ENCODE measurements around the gene ZFAND2A. TPM values are rescaled to one million over a fixed set of nuclear protein-coding genes. Genes with fewer than 3 reads are reported as not detected.
"Not testable (repeated sequence)": the region's sequence is repeated elsewhere in the genome, so short reads cannot be mapped to it uniquely, and the experiment has no call there.

The ZFAND2A gene
- total and polyA plus RNA-seq, 2 donors from 2014 or later: 21.9 to 27.6 TPM

GRCh38 chr7:1163121-1163520, 3.1 kb upstream of the ZFAND2A start:
- Histone ChIP-seq H3K4me1 (ENCODE audit: control insufficient read depth in 2 of 3, insufficient read depth in 2 of 3, low read depth in 1 of 3, low read length in 3 of 3) (peaks cover 0 to 13% (median 8%) of the 10 kb centered on the region in 3 donors), H3K9me3 (ENCODE audit: control insufficient read depth in 2 of 3, insufficient read depth in 1 of 3, low read length in 3 of 3) (no peaks in the 10 kb centered on the region), H3K4me3 (ENCODE audit: low read length in 3 of 3) (no peak overlapping the region), H3K36me3 (ENCODE audit: control insufficient read depth in 2 of 3, insufficient read depth in 3 of 3, low read length in 3 of 3) (peaks cover 0 to 3% (median 0%) of the 10 kb centered on the region in 3 donors), H3K9ac (ENCODE audit: low read length in 3 of 3) (no peak overlapping the region), H3K27ac (ENCODE audit: low read depth in 2 of 2, low read length in 2 of 2) (no peak overlapping the region), H3K27me3 (ENCODE audit: control insufficient read depth, insufficient read depth, low read length) (no peaks in the 10 kb centered on the region)
- no peak for TF ChIP-seq CTCF (IDR thresholded peaks at IDR 0.05; ENCODE audit: borderline replicate concordance, extremely low read depth, insufficient read depth)
- FAIRE-seq (no peak), DNase-seq (no peak)
- intact Hi-C loops (cut with DNase I): no loop called here

GRCh38 chr7:1160670-1161021, 650 bp upstream of the ZFAND2A start:
- DNase-seq: peak in 3 of 5 donors; percentile 20 to 81 (median 45)
- peaks cover 0 to 16% (median 9%) of the 10 kb centered on the region in 3 donors for H3K4me1 ChIP-seq (ENCODE audit: control insufficient read depth in 2 of 3, insufficient read depth in 2 of 3, low read depth in 1 of 3, low read length in 3 of 3)
- intact Hi-C loops (cut with DNase I): no loop called here
- no peaks in the 10 kb centered on the region for H3K9me3 ChIP-seq (ENCODE audit: control insufficient read depth in 2 of 3, insufficient read depth in 1 of 3, low read length in 3 of 3)
- H3K36me3 ChIP-seq (ENCODE audit: control insufficient read depth in 2 of 3, insufficient read depth in 3 of 3, low read length in 3 of 3): peaks cover 0 to 10% (median 7%) of the 10 kb centered on the region in 3 donors
- FAIRE-seq: no peak
- H3K4me3 ChIP-seq (ENCODE audit: low read length in 3 of 3): peak overlapping the region; percentile 46 to 96 (median 78)
- no peaks in the 10 kb centered on the region for H3K27me3 ChIP-seq (ENCODE audit: control insufficient read depth, insufficient read depth, low read length)
- peak overlapping the region; percentile 96 to 99 for H3K27ac ChIP-seq (ENCODE audit: low read depth in 2 of 2, low read length in 2 of 2)
- TF ChIP-seq CTCF (IDR thresholded peaks at IDR 0.05; ENCODE audit: borderline replicate concordance, extremely low read depth, insufficient read depth): no peak
- H3K9ac ChIP-seq (ENCODE audit: low read length in 3 of 3): peak overlapping the region in 2 of 3 donors; percentile 85 to 94

- intact Hi-C loops (cut with DNase I); H3K9me3 ChIP-seq (ENCODE audit: control insufficient read depth in 2 of 3, insufficient read depth in 1 of 3, low read length in 3 of 3); FAIRE-seq; H3K27me3 ChIP-seq (ENCODE audit: control insufficient read depth, insufficient read depth, low read length); H3K27ac ChIP-seq (ENCODE audit: low read depth in 2 of 2, low read length in 2 of 2): not testable (repeated sequence)
- Histone ChIP-seq H3K36me3 (ENCODE audit: control insufficient read depth in 2 of 3, insufficient read depth in 3 of 3, low read length in 3 of 3) (peaks cover 0 to 11% (median 10%) of the 10 kb centered on the region in 3 donors), H3K9ac (ENCODE audit: low read length in 3 of 3) (peak overlapping the region in 1 of 3 donors; percentile 76), H3K4me3 (ENCODE audit: low read length in 3 of 3) (peak overlapping the region; percentile 16 to 68 (median 28)), H3K4me1 (ENCODE audit: control insufficient read depth in 2 of 3, insufficient read depth in 2 of 3, low read depth in 1 of 3, low read length in 3 of 3) (peaks cover 0 to 16% (median 9%) of the 10 kb centered on the region in 3 donors)
- peak in 1 of 5 donors; percentile 63 for DNase-seq
Measured at GRCh38 chr7:1159231-1159630, 765 bp downstream of the ZFAND2A start.

GRCh38 chr7:1158203-1159126, 1.5 kb downstream of the ZFAND2A start:
- DNase-seq (no peak), FAIRE-seq (no peak)
- TF ChIP-seq CTCF (IDR thresholded peaks at IDR 0.05; ENCODE audit: borderline replicate concordance, extremely low read depth, insufficient read depth): no peak
- no peak overlapping the region for H3K27ac ChIP-seq (ENCODE audit: low read depth in 2 of 2, low read length in 2 of 2)
- H3K9me3 ChIP-seq (ENCODE audit: control insufficient read depth in 2 of 3, insufficient read depth in 1 of 3, low read length in 3 of 3): no peaks in the 10 kb centered on the region
- H3K36me3 ChIP-seq (ENCODE audit: control insufficient read depth in 2 of 3, insufficient read depth in 3 of 3, low read length in 3 of 3): peaks cover 0 to 17% (median 15%) of the 10 kb centered on the region in 3 donors
- peak overlapping the region in 1 of 3 donors; percentile 76 for H3K9ac ChIP-seq (ENCODE audit: low read length in 3 of 3)
- H3K4me3 ChIP-seq (ENCODE audit: low read length in 3 of 3): peak overlapping the region; percentile 16 to 68 (median 28)
- peaks cover 0 to 16% (median 9%) of the 10 kb centered on the region in 3 donors for H3K4me1 ChIP-seq (ENCODE audit: control insufficient read depth in 2 of 3, insufficient read depth in 2 of 3, low read depth in 1 of 3, low read length in 3 of 3)
- no peaks in the 10 kb centered on the region for H3K27me3 ChIP-seq (ENCODE audit: control insufficient read depth, insufficient read depth, low read length)
- intact Hi-C loops (cut with DNase I): no loop called here
